Thyroid gland (tissue), 4 donors: ENCODE measurements around the gene ZBTB7C.

Experiments
- CTCF ChIP-seq, 6 experiments: fragments of 200-600 bp in 3 of 6; fragments of 450-650 bp in 3 of 6; sonication (generic) in 3 of 6; IDR thresholded peaks; one replicate each; pipeline ENCODE4 v1.5.1; 2016 to 2019; ENCODE audit warnings: antibody characterized with exemption in 6 of 6, mild to moderate bottlenecking in 2 of 6, inconsistent platforms in 1 of 6, moderate library complexity in 1 of 6
- POLR2A ChIP-seq, 2 donors: fragments of 450-650 bp; IDR thresholded peaks; one replicate each; pipeline ENCODE4 v1.6.1; 2017; ENCODE audit warnings: antibody characterized with exemption in 2 of 2, mild to moderate bottlenecking in 2 of 2, moderate library complexity in 1 of 2

DNA sequence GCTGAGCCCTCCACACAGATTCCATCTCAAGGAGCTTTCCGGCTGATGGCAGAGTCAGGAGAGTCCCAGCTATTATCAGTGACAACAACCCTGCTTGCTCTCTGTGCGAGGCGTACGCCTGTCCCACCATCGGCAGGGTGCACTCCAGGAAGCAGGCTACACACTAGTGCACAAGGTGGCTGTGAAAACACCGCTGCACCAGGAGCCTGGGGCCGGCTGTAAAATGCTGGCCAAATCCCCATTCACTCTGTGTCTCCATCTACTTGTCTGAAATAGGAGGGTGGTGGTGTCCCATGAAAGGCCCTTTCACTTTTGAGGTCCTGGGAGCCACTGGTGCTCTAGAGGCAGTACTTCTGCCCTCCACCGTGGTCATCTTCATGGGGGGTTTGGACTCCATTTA lies 295.5 kb downstream of the ZBTB7C start:
- TF ChIP-seq CTCF (IDR thresholded peaks at IDR 0.05) = no peak
- TF ChIP-seq POLR2A (IDR thresholded peaks at IDR 0.05) = no peak
